Stomach (tissue), 4 donors: ENCODE data around the gene BHLHE40.

ENCODE experiments used
- EP300 ChIP-seq: sonication (generic); formaldehyde crosslinking; IDR thresholded peaks from one replicate; pipeline ENCODE4 v1.6.1; 2017; ENCODE audit warnings: antibody characterized with exemption
- POLR2A ChIP-seq, 4 donors: fragments of 450-650 bp; IDR thresholded peaks; one replicate each; pipeline ENCODE4 v1.6.1; 2016; ENCODE audit warnings: antibody characterized with exemption in 4 of 4, control low read depth in 2 of 4, mild to moderate bottlenecking in 1 of 4, moderate library complexity in 1 of 4
- POLR2AphosphoS5 ChIP-seq, 3 donors: sonication (generic); formaldehyde crosslinking; IDR thresholded peaks; one replicate each; pipeline ENCODE4 v1.6.1; 2016; ENCODE audit warnings: antibody characterized with exemption in 3 of 3
- TF ChIP-seq, protein P1 (sequence below), 7 experiments: fragments of 450-650 bp in 4 of 7; fragments of 200-600 bp in 3 of 7; sonication (generic) in 3 of 7; IDR thresholded peaks; one replicate each; pipeline ENCODE4 v1.5.1; 2016 to 2019; ENCODE audit warnings: antibody characterized with exemption in 7 of 7, control low read depth in 2 of 7, mild to moderate bottlenecking in 1 of 7

DNA sequence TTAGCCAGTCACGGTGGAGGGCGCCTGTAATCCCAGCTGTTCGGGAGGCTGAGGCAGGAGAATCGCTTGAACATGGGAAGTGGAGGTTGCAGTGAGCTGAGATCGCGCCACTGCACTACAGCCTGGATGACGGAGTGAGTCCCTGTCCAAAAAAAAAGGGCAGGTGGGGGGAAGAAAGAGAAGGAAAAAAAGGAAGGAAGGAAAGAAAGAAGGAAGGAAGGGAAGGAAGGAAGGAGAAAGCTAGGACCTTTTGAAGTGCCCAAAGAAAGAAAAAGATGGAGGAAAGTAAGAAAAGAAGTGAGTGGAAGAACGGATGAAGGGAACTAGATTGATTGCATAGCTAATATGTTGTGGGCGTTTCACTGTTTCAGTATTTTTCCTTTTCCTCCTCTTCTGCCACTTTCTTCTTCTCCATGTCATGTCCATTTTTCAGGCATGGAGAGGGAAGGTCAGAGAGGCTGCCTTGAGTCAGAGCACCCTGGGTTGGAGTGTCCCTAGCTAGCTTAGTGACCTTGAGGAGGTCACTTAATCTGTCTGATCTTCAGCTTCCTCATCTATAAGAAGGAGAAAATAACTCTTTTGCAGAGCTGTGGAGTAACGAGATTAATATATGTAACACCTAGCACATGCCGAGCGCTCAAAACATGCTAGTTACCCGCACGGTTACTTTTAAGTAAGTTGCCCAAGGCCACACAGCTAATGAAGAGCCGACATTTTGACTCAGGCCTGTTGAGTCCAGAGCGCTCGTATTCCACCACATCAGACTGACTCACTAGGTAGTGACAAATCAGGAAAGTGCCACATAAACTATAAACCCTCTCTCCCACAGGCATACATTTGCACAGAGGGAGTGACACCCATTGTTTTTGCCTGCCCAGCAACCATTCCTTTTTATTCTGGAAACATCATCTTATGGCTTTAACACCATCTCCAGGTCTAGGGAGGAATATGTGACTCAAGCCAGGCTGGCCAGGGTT, 42.2 kb downstream of the BHLHE40 start:
- TF ChIP-seq, protein P1, sequence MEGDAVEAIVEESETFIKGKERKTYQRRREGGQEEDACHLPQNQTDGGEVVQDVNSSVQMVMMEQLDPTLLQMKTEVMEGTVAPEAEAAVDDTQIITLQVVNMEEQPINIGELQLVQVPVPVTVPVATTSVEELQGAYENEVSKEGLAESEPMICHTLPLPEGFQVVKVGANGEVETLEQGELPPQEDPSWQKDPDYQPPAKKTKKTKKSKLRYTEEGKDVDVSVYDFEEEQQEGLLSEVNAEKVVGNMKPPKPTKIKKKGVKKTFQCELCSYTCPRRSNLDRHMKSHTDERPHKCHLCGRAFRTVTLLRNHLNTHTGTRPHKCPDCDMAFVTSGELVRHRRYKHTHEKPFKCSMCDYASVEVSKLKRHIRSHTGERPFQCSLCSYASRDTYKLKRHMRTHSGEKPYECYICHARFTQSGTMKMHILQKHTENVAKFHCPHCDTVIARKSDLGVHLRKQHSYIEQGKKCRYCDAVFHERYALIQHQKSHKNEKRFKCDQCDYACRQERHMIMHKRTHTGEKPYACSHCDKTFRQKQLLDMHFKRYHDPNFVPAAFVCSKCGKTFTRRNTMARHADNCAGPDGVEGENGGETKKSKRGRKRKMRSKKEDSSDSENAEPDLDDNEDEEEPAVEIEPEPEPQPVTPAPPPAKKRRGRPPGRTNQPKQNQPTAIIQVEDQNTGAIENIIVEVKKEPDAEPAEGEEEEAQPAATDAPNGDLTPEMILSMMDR (IDR thresholded peaks at IDR 0.05), result no peak
- no peak for TF ChIP-seq POLR2A (IDR thresholded peaks at IDR 0.05)
- TF ChIP-seq EP300, result no peak
- no peak for TF ChIP-seq POLR2AphosphoS5 (IDR thresholded peaks at IDR 0.05)
